HepG2 (cell line): ENCODE data around the gene DUS2. TPM values are rescaled to one million over a fixed set of nuclear protein-coding genes. Genes with fewer than 3 reads are reported as not detected.

Experiments used
- ARID4A ChIP-seq: sonication (generic); formaldehyde crosslinking; IDR thresholded peaks from 2 replicates; pipeline ENCODE4 v1.5.0; 2020; ENCODE audit warnings: mild to moderate bottlenecking, missing genetic modification reagents, borderline replicate concordance
- HOXA3 ChIP-seq: sonication (generic); formaldehyde crosslinking; IDR thresholded peaks from 2 replicates; pipeline ENCODE4 v1.5.0; 2020; ENCODE audit warnings: missing genetic modification reagents
- NR2F6 ChIP-seq, 2 experiments: IDR thresholded peaks; 2 replicates each; pipeline ENCODE4 v1.6.1; 2016; ENCODE audit warnings: antibody characterized with exemption in 1 of 2, mild to moderate bottlenecking in 1 of 2
- SALL1 ChIP-seq: sonication (generic); formaldehyde crosslinking; IDR thresholded peaks from 2 replicates; pipeline ENCODE4 v1.8.0; 2022; ENCODE audit warnings: mild to moderate bottlenecking, missing genetic modification reagents
- ZNF772 ChIP-seq: sonication (generic); formaldehyde crosslinking; IDR thresholded peaks from 2 replicates; pipeline ENCODE4 v1.5.0; 2020; ENCODE audit warnings: mild to moderate bottlenecking, missing genetic modification reagents
- polyA plus RNA-seq, 8 experiments: library from polyadenylated mRNA; depleted of rRNA in 3 of 8; stranded (reverse) in 7 of 8; unstranded in 1 of 8; fragments of >200 nt; fragmentation: Illumina TruSeq in 4 of 8; extraction: Trizol in 4 of 8; gene quantifications; 2 replicates each; pipeline versions ENCODE4 v1.2.1 to v1.2.3, GENCODE V29; 2011 to 2016; ENCODE audit warnings: low read depth in 4 of 8, missing spikeins in 1 of 8, mixed read lengths in 1 of 8; ENCODE audit not compliant: insufficient read depth in 1 of 8
- total RNA-seq, 5 experiments: library from RNA; depleted of rRNA; stranded (reverse); fragments of >200 nt; fragmentation: Illumina TruSeq; extraction: Trizol; gene quantifications; 2 replicates each; pipeline ENCODE4 v1.2.3, GENCODE V29; 2016; ENCODE audit warnings: low read depth in 1 of 5
- TF ChIP-seq, protein P1 (sequence below): sonication (generic); formaldehyde crosslinking; IDR thresholded peaks from 2 replicates; pipeline ENCODE4 v1.5.1; 2020; ENCODE audit warnings: mild to moderate bottlenecking, missing genetic modification reagents, moderate library complexity

DUS2 gene
- total and polyA plus RNA-seq, 2 of the 13 experiments (the other 11 are each of a cell fraction or from before 2014, with no cell fraction given), result 17.8 to 25.1 TPM

GRCh38 chr16:68076560-68076959, 53.5 kb downstream of the DUS2 start (continued):
- TF ChIP-seq ARID4A (CRISPR knock-in tag), result no peak
- TF ChIP-seq, protein P1, sequence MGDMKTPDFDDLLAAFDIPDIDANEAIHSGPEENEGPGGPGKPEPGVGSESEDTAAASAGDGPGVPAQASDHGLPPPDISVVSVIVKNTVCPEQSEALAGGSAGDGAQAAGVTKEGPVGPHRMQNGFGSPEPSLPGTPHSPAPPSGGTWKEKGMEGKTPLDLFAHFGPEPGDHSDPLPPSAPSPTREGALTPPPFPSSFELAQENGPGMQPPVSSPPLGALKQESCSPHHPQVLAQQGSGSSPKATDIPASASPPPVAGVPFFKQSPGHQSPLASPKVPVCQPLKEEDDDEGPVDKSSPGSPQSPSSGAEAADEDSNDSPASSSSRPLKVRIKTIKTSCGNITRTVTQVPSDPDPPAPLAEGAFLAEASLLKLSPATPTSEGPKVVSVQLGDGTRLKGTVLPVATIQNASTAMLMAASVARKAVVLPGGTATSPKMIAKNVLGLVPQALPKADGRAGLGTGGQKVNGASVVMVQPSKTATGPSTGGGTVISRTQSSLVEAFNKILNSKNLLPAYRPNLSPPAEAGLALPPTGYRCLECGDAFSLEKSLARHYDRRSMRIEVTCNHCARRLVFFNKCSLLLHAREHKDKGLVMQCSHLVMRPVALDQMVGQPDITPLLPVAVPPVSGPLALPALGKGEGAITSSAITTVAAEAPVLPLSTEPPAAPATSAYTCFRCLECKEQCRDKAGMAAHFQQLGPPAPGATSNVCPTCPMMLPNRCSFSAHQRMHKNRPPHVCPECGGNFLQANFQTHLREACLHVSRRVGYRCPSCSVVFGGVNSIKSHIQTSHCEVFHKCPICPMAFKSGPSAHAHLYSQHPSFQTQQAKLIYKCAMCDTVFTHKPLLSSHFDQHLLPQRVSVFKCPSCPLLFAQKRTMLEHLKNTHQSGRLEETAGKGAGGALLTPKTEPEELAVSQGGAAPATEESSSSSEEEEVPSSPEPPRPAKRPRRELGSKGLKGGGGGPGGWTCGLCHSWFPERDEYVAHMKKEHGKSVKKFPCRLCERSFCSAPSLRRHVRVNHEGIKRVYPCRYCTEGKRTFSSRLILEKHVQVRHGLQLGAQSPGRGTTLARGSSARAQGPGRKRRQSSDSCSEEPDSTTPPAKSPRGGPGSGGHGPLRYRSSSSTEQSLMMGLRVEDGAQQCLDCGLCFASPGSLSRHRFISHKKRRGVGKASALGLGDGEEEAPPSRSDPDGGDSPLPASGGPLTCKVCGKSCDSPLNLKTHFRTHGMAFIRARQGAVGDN (CRISPR knock-in tag), result peak; percentile 74
- TF ChIP-seq NR2F6 (IDR thresholded peaks at IDR 0.05), result peak; percentile 66
- peak; percentile 85 for TF ChIP-seq NR2F6 (CRISPR knock-in tag; IDR thresholded peaks at IDR 0.05)
- TF ChIP-seq HOXA3 (CRISPR knock-in tag), result 0 out of 2 replicates have a peak, but pooled peaks have one; percentile 26
- 0 out of 2 replicates have a peak, but pooled peaks have one; percentile 40 for TF ChIP-seq SALL1 (CRISPR knock-in tag)
- no peak for TF ChIP-seq ZNF772 (CRISPR knock-in tag)
- TF ChIP-seq, all 625 proteins: peak for 14
